Measurements from ENCODE around the gene DSTN.

DNA sequence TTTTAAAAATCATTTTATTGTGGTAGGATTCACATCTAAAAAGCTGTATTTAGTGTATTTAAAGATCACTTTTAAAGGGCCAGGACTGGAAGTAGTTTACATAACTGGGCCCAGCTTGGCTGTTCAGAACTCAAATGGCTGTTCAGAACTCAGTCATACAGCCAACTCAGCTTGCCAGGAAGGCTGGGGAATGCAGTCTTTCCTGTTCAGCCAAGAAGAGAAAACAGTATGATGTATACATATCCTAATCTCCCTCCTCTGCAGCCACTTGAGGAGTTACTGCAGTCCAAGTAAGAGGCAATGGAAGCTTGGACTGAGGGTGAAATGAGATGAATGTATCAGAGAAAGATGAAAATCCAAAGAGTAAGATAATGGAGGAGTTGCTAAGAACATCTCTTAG, 24.6 kb downstream of the DSTN start:
- TF ChIP-seq, protein P1, sequence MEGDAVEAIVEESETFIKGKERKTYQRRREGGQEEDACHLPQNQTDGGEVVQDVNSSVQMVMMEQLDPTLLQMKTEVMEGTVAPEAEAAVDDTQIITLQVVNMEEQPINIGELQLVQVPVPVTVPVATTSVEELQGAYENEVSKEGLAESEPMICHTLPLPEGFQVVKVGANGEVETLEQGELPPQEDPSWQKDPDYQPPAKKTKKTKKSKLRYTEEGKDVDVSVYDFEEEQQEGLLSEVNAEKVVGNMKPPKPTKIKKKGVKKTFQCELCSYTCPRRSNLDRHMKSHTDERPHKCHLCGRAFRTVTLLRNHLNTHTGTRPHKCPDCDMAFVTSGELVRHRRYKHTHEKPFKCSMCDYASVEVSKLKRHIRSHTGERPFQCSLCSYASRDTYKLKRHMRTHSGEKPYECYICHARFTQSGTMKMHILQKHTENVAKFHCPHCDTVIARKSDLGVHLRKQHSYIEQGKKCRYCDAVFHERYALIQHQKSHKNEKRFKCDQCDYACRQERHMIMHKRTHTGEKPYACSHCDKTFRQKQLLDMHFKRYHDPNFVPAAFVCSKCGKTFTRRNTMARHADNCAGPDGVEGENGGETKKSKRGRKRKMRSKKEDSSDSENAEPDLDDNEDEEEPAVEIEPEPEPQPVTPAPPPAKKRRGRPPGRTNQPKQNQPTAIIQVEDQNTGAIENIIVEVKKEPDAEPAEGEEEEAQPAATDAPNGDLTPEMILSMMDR (IDR thresholded peaks at IDR 0.05), result no peak
- TF ChIP-seq POLR2A (IDR thresholded peaks at IDR 0.05) (no peak), POLR2AphosphoS5 (IDR thresholded peaks at IDR 0.05) (peak; percentile 40), EP300 (IDR thresholded peaks at IDR 0.05) (no peak)

All from gastroesophageal sphincter (tissue), 3 donors.